CD14-positive monocyte (primary cell): ENCODE data around the gene SECISBP2. TPM values are rescaled to one million over a fixed set of nuclear protein-coding genes. Genes with fewer than 3 reads are reported as not detected.

Source experiments
- DNase-seq, 3 donors: peaks; one replicate each; pipeline ENCODE4 v3.0.0-alpha.2; 2011 to 2022
- H2AFZ ChIP-seq: 2 replicates; pipeline ENCODE4 v1.6.0; 2012; ENCODE audit warnings: mild to moderate bottlenecking, low read depth, low read length, inconsistent platforms; ENCODE audit not compliant: insufficient read depth, poor library complexity, severe bottlenecking
- H3K27ac ChIP-seq, 2 donors: 1 replicate in 1 of 2; 2 replicates in 1 of 2; pipeline ENCODE4 v1.5.1; 2012 to 2013; ENCODE audit warnings: low read length in 2 of 2, control low read depth in 1 of 2, inconsistent platforms in 1 of 2, low read depth in 1 of 2, mild to moderate bottlenecking in 1 of 2
- H3K27me3 ChIP-seq, 2 donors: one replicate each; pipeline versions ENCODE4 v1.6.0 to v1.6.1; 2011 to 2013; ENCODE audit warnings: low read length in 2 of 2; ENCODE audit not compliant: control insufficient read depth in 2 of 2, insufficient read depth in 2 of 2
- H3K36me3 ChIP-seq, 2 donors: replicated peaks in 1 of 2; 1 replicate in 1 of 2; 2 replicates in 1 of 2; pipeline versions ENCODE4 v1.5.1 to v1.6.1; 2012 to 2013; ENCODE audit warnings: low read length in 2 of 2, control low read depth in 1 of 2, inconsistent platforms in 1 of 2, mild to moderate bottlenecking in 1 of 2; ENCODE audit not compliant: insufficient read depth in 2 of 2, control insufficient read depth in 1 of 2
- H3K4me1 ChIP-seq, 2 donors: 1 replicate in 1 of 2; 2 replicates in 1 of 2; pipeline versions ENCODE4 v1.5.1 to v1.6.1; 2012 to 2013; ENCODE audit warnings: low read length in 2 of 2, control low read depth in 1 of 2, inconsistent platforms in 1 of 2, mild to moderate bottlenecking in 1 of 2, moderate library complexity in 1 of 2; ENCODE audit not compliant: insufficient read depth in 2 of 2, control insufficient read depth in 1 of 2
- H3K4me2 ChIP-seq: replicated peaks from 2 replicates; pipeline ENCODE3; 2012; ENCODE audit warnings: low read length, moderate library complexity, mild to moderate bottlenecking; ENCODE audit not compliant: poor library complexity, severe bottlenecking; ENCODE audit errors: extremely low read depth
- H3K4me3 ChIP-seq, 3 experiments: fragments of 200-600 bp in 1 of 3; sonication (generic) in 1 of 3; replicated peaks in 1 of 3; 1 replicate in 2 of 3; 2 replicates in 1 of 3; pipeline ENCODE4 v1.5.1; 2011 to 2013; ENCODE audit warnings: low read length in 3 of 3, mild to moderate bottlenecking in 3 of 3, control low read depth in 2 of 3, low read depth in 2 of 3, inconsistent platforms in 1 of 3, moderate library complexity in 1 of 3
- H3K79me2 ChIP-seq: 2 replicates; pipeline ENCODE4 v1.6.0; 2012; ENCODE audit warnings: mild to moderate bottlenecking, control low read depth, inconsistent platforms, low read length, moderate library complexity; ENCODE audit not compliant: insufficient read depth
- H3K9ac ChIP-seq: 2 replicates; pipeline ENCODE4 v1.6.0; 2017; ENCODE audit warnings: low read length, mild to moderate bottlenecking; ENCODE audit not compliant: insufficient read depth, poor library complexity, severe bottlenecking
- H3K9me3 ChIP-seq, 2 donors: replicated peaks in 1 of 2; 1 replicate in 1 of 2; 2 replicates in 1 of 2; pipeline versions ENCODE4 v1.5.1 to v1.6.1; 2012 to 2013; ENCODE audit warnings: low read length in 2 of 2, control low read depth in 1 of 2; ENCODE audit not compliant: control insufficient read depth in 1 of 2, insufficient read depth in 1 of 2
- H4K20me1 ChIP-seq: 2 replicates; pipeline ENCODE4 v1.6.0; 2012; ENCODE audit warnings: mild to moderate bottlenecking, low read length, control low read depth, moderate library complexity; ENCODE audit not compliant: insufficient read depth
- H3K27ac Mint-ChIP-seq, 7 donors: one replicate each; pipeline ENCODE4 v1.8.0; 2020; ENCODE audit warnings: mild to moderate bottlenecking in 7 of 7, mixed read lengths in 7 of 7, moderate library complexity in 6 of 7, inconsistent platforms in 2 of 7
- H3K27me3 Mint-ChIP-seq, 3 donors: one replicate each; pipeline ENCODE4 v1.8.0; 2021 to 2022; ENCODE audit warnings: low read depth in 3 of 3, mild to moderate bottlenecking in 3 of 3, mixed read lengths in 3 of 3, moderate library complexity in 3 of 3, inconsistent platforms in 1 of 3
- H3K36me3 Mint-ChIP-seq, 2 donors: one replicate each; pipeline ENCODE4 v1.8.0; 2020; ENCODE audit warnings: mixed read lengths in 2 of 2, inconsistent platforms in 1 of 2, mild to moderate bottlenecking in 1 of 2
- H3K4me1 Mint-ChIP-seq: one replicate; pipeline ENCODE4 v1.8.0; 2020; ENCODE audit warnings: mild to moderate bottlenecking, mixed read lengths
- H3K4me3 Mint-ChIP-seq, 2 donors: one replicate each; pipeline ENCODE4 v1.8.0; 2020; ENCODE audit warnings: mild to moderate bottlenecking in 2 of 2, mixed read lengths in 2 of 2, moderate library complexity in 1 of 2
- H3K9me3 Mint-ChIP-seq, 7 donors: one replicate each; pipeline ENCODE4 v1.8.0; 2020 to 2022; ENCODE audit warnings: mixed read lengths in 7 of 7, mild to moderate bottlenecking in 6 of 7, moderate library complexity in 6 of 7, inconsistent platforms in 2 of 7
- CTCF ChIP-seq: fragments of 200-600 bp; IDR thresholded peaks from one replicate; pipeline ENCODE4 v1.8.0; 2022; ENCODE audit warnings: antibody characterized with exemption, mild to moderate bottlenecking
- WGBS: methylation state at CpG from one replicate; pipeline ENCODE4 v1.1.5; 2013; ENCODE audit warnings: missing lambda C conversion rate; ENCODE audit not compliant: insufficient coverage; 5-methylcytosine and 5-hydroxymethylcytosine counted together
- intact Hi-C, 2 donors: fragments of 100-400 bp; cut with micrococcal nuclease; formaldehyde crosslinking; loops; one replicate each; pipeline versions ENCODE4 v1.15.0 to v1.15.1; 2023
- polyA plus RNA-seq, 3 donors: library from polyadenylated mRNA; depleted of rRNA in 1 of 3; unstranded in 2 of 3; stranded (reverse) in 1 of 3; fragments of 300-500 nt in 2 of 3; fragments of >200 nt in 1 of 3; fragmentation: Illumina TruSeq in 2 of 3; gene quantifications; 1 replicate in 2 of 3; 2 replicates in 1 of 3; pipeline ENCODE4 v1.2.3, GENCODE V29; 2012 to 2021

Gene SECISBP2
- polyA plus RNA-seq, 3 donors, result 8.6 to 51.4 (median 9.8) TPM

- no peaks in the 10 kb centered on the region for H3K9me3 Mint-ChIP-seq
- no peaks in the 10 kb centered on the region for H3K9me3 ChIP-seq
- peak overlapping the region; percentile 76 to 91 for H3K27ac ChIP-seq
- no peak for TF ChIP-seq CTCF
- H3K36me3 ChIP-seq, result peaks cover 0 to 10% of the 10 kb centered on the region in 2 donors
- peaks cover 68% of the 10 kb centered on the region for H3K79me2 ChIP-seq
- peaks cover 31% of the 10 kb centered on the region for H3K4me1 Mint-ChIP-seq
- H3K9ac ChIP-seq, result peak overlapping the region; percentile 63
- H3K4me1 ChIP-seq, result peaks cover 19 to 44% of the 10 kb centered on the region in 2 donors
- H2AFZ ChIP-seq, result peak overlapping the region; percentile 58
- H3K27ac Mint-ChIP-seq, result peak overlapping the region in 6 of 7 donors; percentile 40 to 99 (median 96)
- no peaks in the 10 kb centered on the region for H4K20me1 ChIP-seq
- intact Hi-C loops, result loop anchor here (10.0 kb wide), 2 partner anchors 73 to 213 kb away; no protein-coding TSS in a partner anchor
- H3K4me2 ChIP-seq, result peak overlapping the region; percentile 96
- WGBS, result 0% methylated on average over 27 of the region's 54 CpGs
- DNase-seq, result peak in 1 of 3 donors; percentile 22
- peaks cover 4 to 6% of the 10 kb centered on the region in 2 donors for H3K36me3 Mint-ChIP-seq
- H3K4me3 Mint-ChIP-seq, result peak overlapping the region; percentile 89 to 94
- H3K4me3 ChIP-seq, result peak overlapping the region; percentile 68 to 97 (median 89)
- H3K27me3 Mint-ChIP-seq, result peaks cover 0 to 2% (median 0%) of the 10 kb centered on the region in 3 donors
- H3K27me3 ChIP-seq, result no peaks in the 10 kb centered on the region
These were observed 6.7 kb upstream of the SECISBP2 start for GRCh38 chr9:89311346-89312221.

GRCh38 chr9:89312222-89312571, 6.1 kb upstream of the SECISBP2 start:
- Mint-ChIP-seq H3K36me3 (peaks cover 2 to 4% of the 10 kb centered on the region in 2 donors), H3K9me3 (no peaks in the 10 kb centered on the region), H3K4me3 (peak overlapping the region; percentile 89 to 94), H3K27me3 (peaks cover 0 to 2% (median 0%) of the 10 kb centered on the region in 3 donors), H3K27ac (peak overlapping the region in 6 of 7 donors; percentile 30 to 95 (median 77)), H3K4me1 (peaks cover 32% of the 10 kb centered on the region)
- Histone ChIP-seq H3K4me3 (peak overlapping the region; percentile 68 to 97 (median 89)), H2AFZ (peak overlapping the region; percentile 58), H3K79me2 (peaks cover 74% of the 10 kb centered on the region), H3K27ac (peak overlapping the region in 1 of 2 donors; percentile 76), H3K36me3 (peaks cover 3 to 10% of the 10 kb centered on the region in 2 donors), H3K27me3 (no peaks in the 10 kb centered on the region), H3K4me2 (peak overlapping the region; percentile 96), H3K9me3 (no peaks in the 10 kb centered on the region), H3K9ac (peak overlapping the region; percentile 63), H4K20me1 (no peaks in the 10 kb centered on the region), H3K4me1 (peaks cover 19 to 47% of the 10 kb centered on the region in 2 donors)
- DNase-seq, result no peak
- no peak for TF ChIP-seq CTCF
- intact Hi-C loops, result loop anchor here (10.0 kb wide), 2 partner anchors 73 to 213 kb away; no protein-coding TSS in a partner anchor
- WGBS, result no CpG with 5 or more reads among the region's 8 CpGs
